ENCODE measurements around the gene CACNA1A. TPM values are rescaled to one million over a fixed set of nuclear protein-coding genes. Genes with fewer than 3 reads are reported as not detected.
"Not testable (repeated sequence)": the region's sequence is repeated elsewhere in the genome, so short reads cannot be mapped to it uniquely, and the experiment has no call there.

Gene CACNA1A
- polyA plus RNA-seq, 3 donors = 0.08 to 0.09 TPM; not detected in 1

- no peaks in the 10 kb centered on the region for H3K36me3 ChIP-seq (replicated peaks in 1 of 2; ENCODE audit: control insufficient read depth in 1 of 2, insufficient read depth in 2 of 2, low read length in 2 of 2)
- no peaks in the 10 kb centered on the region for H3K9me3 ChIP-seq (replicated peaks in 1 of 2; ENCODE audit: control insufficient read depth in 1 of 2, insufficient read depth in 1 of 2, low read length in 2 of 2)
- no peak overlapping the region for H3K9ac ChIP-seq (ENCODE audit: insufficient read depth, low read length, poor library complexity, severe bottlenecking)
- H3K27me3 ChIP-seq (ENCODE audit: control insufficient read depth in 2 of 2, insufficient read depth in 2 of 2, low read length in 2 of 2) = no peaks in the 10 kb centered on the region
- H3K27ac Mint-ChIP-seq = no peak overlapping the region
- DNase-seq = no peak
- H3K4me3 ChIP-seq (replicated peaks in 1 of 3; ENCODE audit: low read depth in 2 of 3, low read length in 3 of 3) = no peak overlapping the region
- H4K20me1 ChIP-seq (ENCODE audit: insufficient read depth, low read length) = no peaks in the 10 kb centered on the region
- no peak for TF ChIP-seq CTCF (IDR thresholded peaks at IDR 0.05)
- H3K27me3 Mint-ChIP-seq (ENCODE audit: low read depth in 3 of 3) = peaks cover 0 to 5% (median 5%) of the 10 kb centered on the region in 3 donors
- no peak overlapping the region for H3K4me3 Mint-ChIP-seq
- H3K36me3 Mint-ChIP-seq = no peaks in the 10 kb centered on the region
- WGBS (ENCODE audit: insufficient coverage) = 30% methylated on average over 3 of the region's 6 CpGs
- no peaks in the 10 kb centered on the region for H3K4me1 Mint-ChIP-seq
- H3K4me2 ChIP-seq (replicated peaks; ENCODE audit: extremely low read depth, low read length, poor library complexity, severe bottlenecking) = no peak overlapping the region
- no peaks in the 10 kb centered on the region for H3K79me2 ChIP-seq (ENCODE audit: insufficient read depth, low read length)
- peaks cover 0 to 8% (median 4%) of the 10 kb centered on the region in 7 donors for H3K9me3 Mint-ChIP-seq
- no peak overlapping the region for H2AFZ ChIP-seq (ENCODE audit: insufficient read depth, low read depth, low read length, poor library complexity, severe bottlenecking)
- intact Hi-C loops (cut with micrococcal nuclease) = no loop called here
- H3K27ac ChIP-seq (ENCODE audit: low read depth in 1 of 2, low read length in 2 of 2) = no peak overlapping the region
- no peaks in the 10 kb centered on the region for H3K4me1 ChIP-seq (ENCODE audit: control insufficient read depth in 1 of 2, insufficient read depth in 2 of 2, low read length in 2 of 2)
Measured at GRCh38 chr19:13530720-13531119, 24.4 kb upstream of the CACNA1A start.

- H3K4me2 ChIP-seq (replicated peaks; ENCODE audit: extremely low read depth, low read length, poor library complexity, severe bottlenecking); DNase-seq; intact Hi-C loops (cut with micrococcal nuclease); H3K27ac ChIP-seq (ENCODE audit: low read depth in 1 of 2, low read length in 2 of 2); H3K27ac Mint-ChIP-seq; H3K4me1 ChIP-seq (ENCODE audit: control insufficient read depth in 1 of 2, insufficient read depth in 2 of 2, low read length in 2 of 2); H4K20me1 ChIP-seq (ENCODE audit: insufficient read depth, low read length); H3K79me2 ChIP-seq (ENCODE audit: insufficient read depth, low read length); H3K27me3 ChIP-seq (ENCODE audit: control insufficient read depth in 2 of 2, insufficient read depth in 2 of 2, low read length in 2 of 2); H3K9me3 ChIP-seq (replicated peaks in 1 of 2; ENCODE audit: control insufficient read depth in 1 of 2, insufficient read depth in 1 of 2, low read length in 2 of 2); H3K9ac ChIP-seq (ENCODE audit: insufficient read depth, low read length, poor library complexity, severe bottlenecking); H2AFZ ChIP-seq (ENCODE audit: insufficient read depth, low read depth, low read length, poor library complexity, severe bottlenecking); H3K36me3 Mint-ChIP-seq; H3K4me3 ChIP-seq (replicated peaks in 1 of 3; ENCODE audit: low read depth in 2 of 3, low read length in 3 of 3); H3K4me3 Mint-ChIP-seq; H3K27me3 Mint-ChIP-seq (ENCODE audit: low read depth in 3 of 3); H3K4me1 Mint-ChIP-seq; H3K36me3 ChIP-seq (replicated peaks in 1 of 2; ENCODE audit: control insufficient read depth in 1 of 2, insufficient read depth in 2 of 2, low read length in 2 of 2): not testable (repeated sequence)
- H3K9me3 Mint-ChIP-seq = peaks cover 0 to 11% (median 4%) of the 10 kb centered on the region in 7 donors
- WGBS (ENCODE audit: insufficient coverage) = no CpG with 5 or more reads among the region's 2 CpGs
Measured at GRCh38 chr19:13529721-13530120, 23.4 kb upstream of the CACNA1A start.

Measured in CD14-positive monocyte (primary cell).